ENCODE measurements around the gene PAPPA2. TPM values are rescaled to one million over a fixed set of nuclear protein-coding genes. Genes with fewer than 3 reads are reported as not detected.

Gene PAPPA2
- total and polyA plus RNA-seq, 10 of the 15 experiments (the other 5 are each of a cell fraction or from before 2014, with no cell fraction given): under 0.01 to 0.06 (median 0.03) TPM; not detected in 7

- ChIA-PET CTCF (no interaction called here), RAD21 (ENCODE audit: unreplicated experiment) (no interaction called here), SMC1A (ENCODE audit: uncharacterized antibody, unreplicated experiment) (no interaction called here), POLR2A (no interaction called here)
- in situ Hi-C loops (cut with MboI) (no loop called here), intact Hi-C loops (cut with micrococcal nuclease; ENCODE audit: unreplicated experiment) (no loop called here)
- H2AFZ ChIP-seq (ENCODE audit: control insufficient read depth, low read depth, low read length): no peak overlapping the region
- H4K20me1 ChIP-seq (ENCODE audit: control insufficient read depth, insufficient read depth): no peaks in the 10 kb centered on the region
- DNase-seq (ENCODE audit: low read depth, low spot score) (no peak), ATAC-seq (no peak), FAIRE-seq (no peak)
- no peaks in the 10 kb centered on the region for H3K36me3 ChIP-seq (ENCODE audit: control insufficient read depth in 2 of 2, insufficient read depth in 2 of 2, low read length in 1 of 2)
- no peak for TF ChIP-seq RELA (IDR thresholded peaks at IDR 0.05; ENCODE audit: borderline replicate concordance, partially characterized antibody)
- TF ChIP-seq POLR2AphosphoS2 (IDR thresholded peaks at IDR 0.05; ENCODE audit: low read depth, low read length): no peak
- H3K27ac ChIP-seq (ENCODE audit: control insufficient read depth, insufficient read depth): no peak overlapping the region
- no peaks in the 10 kb centered on the region for H3K79me2 ChIP-seq (ENCODE audit: control insufficient read depth, insufficient read depth, low read length)
- 24% methylated on average over 8 of the region's 8 CpGs for WGBS (ENCODE audit: insufficient coverage, insufficient replicate concordance, low lambda C conversion rate, missing lambda C conversion rate)
- H3K4me2 ChIP-seq (ENCODE audit: control insufficient read depth, insufficient read depth): no peak overlapping the region
- H3K9me3 ChIP-seq (replicated peaks; ENCODE audit: control insufficient read depth, insufficient read depth, low read length): no peaks in the 10 kb centered on the region
- BruUV-seq (replicated peaks): no TSS peak
- H3K4me3 ChIP-seq: no peak overlapping the region
- no peaks in the 10 kb centered on the region for H3K4me1 ChIP-seq (ENCODE audit: control insufficient read depth, insufficient read depth, low read length)
- H3K9ac ChIP-seq (ENCODE audit: control insufficient read depth, insufficient read depth, low read length): no peak overlapping the region
- no peaks in the 10 kb centered on the region; a peak in 1 of 4 replicates for H3K27me3 ChIP-seq (replicated peaks in 1 of 2; ENCODE audit: control insufficient read depth in 2 of 2, insufficient read depth in 2 of 2, low read length in 1 of 2)
These were observed 6.2 kb upstream of the PAPPA2 start for GRCh38 chr1:176456795-176457194.

DNA sequence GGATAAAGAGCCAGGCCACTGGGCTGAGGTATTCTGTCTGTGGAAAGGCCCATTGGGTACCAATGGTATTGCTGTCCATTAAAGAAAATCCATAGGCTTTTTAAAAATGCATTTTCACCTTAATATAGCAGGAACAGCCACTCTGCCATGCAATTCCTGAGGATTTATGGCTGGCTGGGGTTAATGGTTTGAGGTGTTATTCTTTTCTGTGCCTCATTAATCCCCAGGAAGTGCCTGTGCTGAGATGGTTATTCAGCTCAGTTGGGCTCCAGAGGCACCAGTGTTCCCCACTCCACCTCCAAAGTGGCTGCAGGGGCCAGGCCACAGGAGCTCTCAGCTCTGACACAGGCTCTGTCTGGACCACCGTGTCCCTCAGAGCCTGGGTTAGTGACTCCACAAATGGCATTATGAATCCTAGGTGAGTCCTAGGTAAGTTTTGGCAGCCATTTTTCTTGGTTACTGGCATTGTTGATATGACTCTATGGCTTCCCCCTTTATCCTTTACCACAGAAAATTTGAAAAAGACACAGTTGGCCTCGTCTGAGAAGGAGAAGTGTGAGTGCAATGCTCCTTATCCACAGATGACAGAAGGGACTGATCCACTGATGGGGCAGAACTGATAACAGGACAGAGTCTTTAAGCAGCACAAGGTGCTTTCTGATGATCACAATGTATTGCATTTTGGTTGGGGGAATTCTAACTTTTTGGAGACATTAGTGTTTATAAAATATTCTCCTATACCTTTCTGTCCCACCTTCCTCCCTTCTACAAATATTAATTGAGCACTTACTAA is 2.2 kb upstream of the PAPPA2 start:
- Histone ChIP-seq H3K9me3 (replicated peaks; ENCODE audit: control insufficient read depth, insufficient read depth, low read length) (no peaks in the 10 kb centered on the region), H3K4me3 (no peak overlapping the region), H4K20me1 (ENCODE audit: control insufficient read depth, insufficient read depth) (no peaks in the 10 kb centered on the region), H3K4me1 (ENCODE audit: control insufficient read depth, insufficient read depth, low read length) (no peaks in the 10 kb centered on the region), H3K27me3 (replicated peaks in 1 of 2; ENCODE audit: control insufficient read depth in 2 of 2, insufficient read depth in 2 of 2, low read length in 1 of 2) (no peaks in the 10 kb centered on the region; a peak in 1 of 4 replicates), H2AFZ (ENCODE audit: control insufficient read depth, low read depth, low read length) (no peak overlapping the region), H3K4me2 (ENCODE audit: control insufficient read depth, insufficient read depth) (no peak overlapping the region), H3K79me2 (ENCODE audit: control insufficient read depth, insufficient read depth, low read length) (no peaks in the 10 kb centered on the region), H3K27ac (ENCODE audit: control insufficient read depth, insufficient read depth) (no peak overlapping the region), H3K36me3 (ENCODE audit: control insufficient read depth in 2 of 2, insufficient read depth in 2 of 2, low read length in 1 of 2) (no peaks in the 10 kb centered on the region), H3K9ac (ENCODE audit: control insufficient read depth, insufficient read depth, low read length) (no peak overlapping the region)
- 0% methylated on average over 2 of the region's 2 CpGs for WGBS (ENCODE audit: insufficient coverage, insufficient replicate concordance, low lambda C conversion rate, missing lambda C conversion rate)
- BruUV-seq (replicated peaks): no TSS peak
- intact Hi-C loops (cut with micrococcal nuclease; ENCODE audit: unreplicated experiment) (loop anchor here (10.0 kb wide), 1 partner anchor 346 kb away; no protein-coding TSS in a partner anchor), in situ Hi-C loops (cut with MboI) (no loop called here)
- TF ChIP-seq MEF2A (IDR thresholded peaks at IDR 0.05; ENCODE audit: insufficient read depth, low read depth, low read length) (no peak), NKRF (conservative IDR thresholded peaks at IDR 0.05) (no peak), PAX8 (IDR thresholded peaks at IDR 0.05) (no peak), ATF3 (IDR thresholded peaks at IDR 0.05; ENCODE audit: borderline replicate concordance, extremely low read depth, low read depth, low read length) (no peak), POLR2AphosphoS2 (IDR thresholded peaks at IDR 0.05; ENCODE audit: low read depth, low read length) (no peak)
- TF ChIP-seq, protein P1, sequence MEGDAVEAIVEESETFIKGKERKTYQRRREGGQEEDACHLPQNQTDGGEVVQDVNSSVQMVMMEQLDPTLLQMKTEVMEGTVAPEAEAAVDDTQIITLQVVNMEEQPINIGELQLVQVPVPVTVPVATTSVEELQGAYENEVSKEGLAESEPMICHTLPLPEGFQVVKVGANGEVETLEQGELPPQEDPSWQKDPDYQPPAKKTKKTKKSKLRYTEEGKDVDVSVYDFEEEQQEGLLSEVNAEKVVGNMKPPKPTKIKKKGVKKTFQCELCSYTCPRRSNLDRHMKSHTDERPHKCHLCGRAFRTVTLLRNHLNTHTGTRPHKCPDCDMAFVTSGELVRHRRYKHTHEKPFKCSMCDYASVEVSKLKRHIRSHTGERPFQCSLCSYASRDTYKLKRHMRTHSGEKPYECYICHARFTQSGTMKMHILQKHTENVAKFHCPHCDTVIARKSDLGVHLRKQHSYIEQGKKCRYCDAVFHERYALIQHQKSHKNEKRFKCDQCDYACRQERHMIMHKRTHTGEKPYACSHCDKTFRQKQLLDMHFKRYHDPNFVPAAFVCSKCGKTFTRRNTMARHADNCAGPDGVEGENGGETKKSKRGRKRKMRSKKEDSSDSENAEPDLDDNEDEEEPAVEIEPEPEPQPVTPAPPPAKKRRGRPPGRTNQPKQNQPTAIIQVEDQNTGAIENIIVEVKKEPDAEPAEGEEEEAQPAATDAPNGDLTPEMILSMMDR (IDR thresholded peaks at IDR 0.05 in 2 of 3, conservative IDR thresholded peaks at IDR 0.05 in 1 of 3; ENCODE audit: control insufficient read depth in 2 of 3, extremely low read depth in 1 of 3, insufficient read depth in 1 of 3, low read depth in 3 of 3, low read length in 3 of 3): no peak
- RAD21 ChIA-PET (ENCODE audit: unreplicated experiment): no interaction called here
- no peak for ATAC-seq
- POLR2A ChIA-PET: no interaction called here
- CTCF ChIA-PET: interaction anchor here (0.8 kb wide), 1 partner anchor 12 kb away, joined by 3 read pairs; no protein-coding TSS in a partner anchor
- DNase-seq (ENCODE audit: low read depth, low spot score): no peak
- no peak for FAIRE-seq
- SMC1A ChIA-PET (ENCODE audit: uncharacterized antibody, unreplicated experiment): no interaction called here
